CD14-positive monocyte (primary cell): ENCODE measurements around the gene GPR139. TPM values are rescaled to one million over a fixed set of nuclear protein-coding genes. Genes with fewer than 3 reads are reported as not detected.

Experiments used
- DNase-seq, 3 donors: peaks; one replicate each; pipeline ENCODE4 v3.0.0-alpha.2; 2011 to 2022
- H2AFZ ChIP-seq: 2 replicates; pipeline ENCODE4 v1.6.0; 2012; ENCODE audit warnings: mild to moderate bottlenecking, low read depth, low read length, inconsistent platforms; ENCODE audit not compliant: insufficient read depth, poor library complexity, severe bottlenecking
- H3K27ac ChIP-seq, 2 donors: 1 replicate in 1 of 2; 2 replicates in 1 of 2; pipeline ENCODE4 v1.5.1; 2012 to 2013; ENCODE audit warnings: low read length in 2 of 2, control low read depth in 1 of 2, inconsistent platforms in 1 of 2, low read depth in 1 of 2, mild to moderate bottlenecking in 1 of 2
- H3K27me3 ChIP-seq, 2 donors: one replicate each; pipeline versions ENCODE4 v1.6.0 to v1.6.1; 2011 to 2013; ENCODE audit warnings: low read length in 2 of 2; ENCODE audit not compliant: control insufficient read depth in 2 of 2, insufficient read depth in 2 of 2
- H3K36me3 ChIP-seq, 2 donors: replicated peaks in 1 of 2; 1 replicate in 1 of 2; 2 replicates in 1 of 2; pipeline versions ENCODE4 v1.5.1 to v1.6.1; 2012 to 2013; ENCODE audit warnings: low read length in 2 of 2, control low read depth in 1 of 2, inconsistent platforms in 1 of 2, mild to moderate bottlenecking in 1 of 2; ENCODE audit not compliant: insufficient read depth in 2 of 2, control insufficient read depth in 1 of 2
- H3K4me1 ChIP-seq, 2 donors: 1 replicate in 1 of 2; 2 replicates in 1 of 2; pipeline versions ENCODE4 v1.5.1 to v1.6.1; 2012 to 2013; ENCODE audit warnings: low read length in 2 of 2, control low read depth in 1 of 2, inconsistent platforms in 1 of 2, mild to moderate bottlenecking in 1 of 2, moderate library complexity in 1 of 2; ENCODE audit not compliant: insufficient read depth in 2 of 2, control insufficient read depth in 1 of 2
- H3K4me2 ChIP-seq: replicated peaks from 2 replicates; pipeline ENCODE3; 2012; ENCODE audit warnings: low read length, moderate library complexity, mild to moderate bottlenecking; ENCODE audit not compliant: poor library complexity, severe bottlenecking; ENCODE audit errors: extremely low read depth
- H3K4me3 ChIP-seq, 3 experiments: fragments of 200-600 bp in 1 of 3; sonication (generic) in 1 of 3; replicated peaks in 1 of 3; 1 replicate in 2 of 3; 2 replicates in 1 of 3; pipeline ENCODE4 v1.5.1; 2011 to 2013; ENCODE audit warnings: low read length in 3 of 3, mild to moderate bottlenecking in 3 of 3, control low read depth in 2 of 3, low read depth in 2 of 3, inconsistent platforms in 1 of 3, moderate library complexity in 1 of 3
- H3K79me2 ChIP-seq: 2 replicates; pipeline ENCODE4 v1.6.0; 2012; ENCODE audit warnings: mild to moderate bottlenecking, control low read depth, inconsistent platforms, low read length, moderate library complexity; ENCODE audit not compliant: insufficient read depth
- H3K9ac ChIP-seq: 2 replicates; pipeline ENCODE4 v1.6.0; 2017; ENCODE audit warnings: low read length, mild to moderate bottlenecking; ENCODE audit not compliant: insufficient read depth, poor library complexity, severe bottlenecking
- H3K9me3 ChIP-seq, 2 donors: replicated peaks in 1 of 2; 1 replicate in 1 of 2; 2 replicates in 1 of 2; pipeline versions ENCODE4 v1.5.1 to v1.6.1; 2012 to 2013; ENCODE audit warnings: low read length in 2 of 2, control low read depth in 1 of 2; ENCODE audit not compliant: control insufficient read depth in 1 of 2, insufficient read depth in 1 of 2
- H4K20me1 ChIP-seq: 2 replicates; pipeline ENCODE4 v1.6.0; 2012; ENCODE audit warnings: mild to moderate bottlenecking, low read length, control low read depth, moderate library complexity; ENCODE audit not compliant: insufficient read depth
- H3K27ac Mint-ChIP-seq, 7 donors: one replicate each; pipeline ENCODE4 v1.8.0; 2020; ENCODE audit warnings: mild to moderate bottlenecking in 7 of 7, mixed read lengths in 7 of 7, moderate library complexity in 6 of 7, inconsistent platforms in 2 of 7
- H3K27me3 Mint-ChIP-seq, 3 donors: one replicate each; pipeline ENCODE4 v1.8.0; 2021 to 2022; ENCODE audit warnings: low read depth in 3 of 3, mild to moderate bottlenecking in 3 of 3, mixed read lengths in 3 of 3, moderate library complexity in 3 of 3, inconsistent platforms in 1 of 3
- H3K36me3 Mint-ChIP-seq, 2 donors: one replicate each; pipeline ENCODE4 v1.8.0; 2020; ENCODE audit warnings: mixed read lengths in 2 of 2, inconsistent platforms in 1 of 2, mild to moderate bottlenecking in 1 of 2
- H3K4me1 Mint-ChIP-seq: one replicate; pipeline ENCODE4 v1.8.0; 2020; ENCODE audit warnings: mild to moderate bottlenecking, mixed read lengths
- H3K4me3 Mint-ChIP-seq, 2 donors: one replicate each; pipeline ENCODE4 v1.8.0; 2020; ENCODE audit warnings: mild to moderate bottlenecking in 2 of 2, mixed read lengths in 2 of 2, moderate library complexity in 1 of 2
- H3K9me3 Mint-ChIP-seq, 7 donors: one replicate each; pipeline ENCODE4 v1.8.0; 2020 to 2022; ENCODE audit warnings: mixed read lengths in 7 of 7, mild to moderate bottlenecking in 6 of 7, moderate library complexity in 6 of 7, inconsistent platforms in 2 of 7
- CTCF ChIP-seq: fragments of 200-600 bp; IDR thresholded peaks from one replicate; pipeline ENCODE4 v1.8.0; 2022; ENCODE audit warnings: antibody characterized with exemption, mild to moderate bottlenecking
- WGBS: methylation state at CpG from one replicate; pipeline ENCODE4 v1.1.5; 2013; ENCODE audit warnings: missing lambda C conversion rate; ENCODE audit not compliant: insufficient coverage; 5-methylcytosine and 5-hydroxymethylcytosine counted together
- intact Hi-C, 2 donors: fragments of 100-400 bp; cut with micrococcal nuclease; formaldehyde crosslinking; loops; one replicate each; pipeline versions ENCODE4 v1.15.0 to v1.15.1; 2023
- polyA plus RNA-seq, 3 donors: library from polyadenylated mRNA; depleted of rRNA in 1 of 3; unstranded in 2 of 3; stranded (reverse) in 1 of 3; fragments of 300-500 nt in 2 of 3; fragments of >200 nt in 1 of 3; fragmentation: Illumina TruSeq in 2 of 3; gene quantifications; 1 replicate in 2 of 3; 2 replicates in 1 of 3; pipeline ENCODE4 v1.2.3, GENCODE V29; 2012 to 2021

GPR139 gene
- polyA plus RNA-seq, 3 donors: not detected

DNA sequence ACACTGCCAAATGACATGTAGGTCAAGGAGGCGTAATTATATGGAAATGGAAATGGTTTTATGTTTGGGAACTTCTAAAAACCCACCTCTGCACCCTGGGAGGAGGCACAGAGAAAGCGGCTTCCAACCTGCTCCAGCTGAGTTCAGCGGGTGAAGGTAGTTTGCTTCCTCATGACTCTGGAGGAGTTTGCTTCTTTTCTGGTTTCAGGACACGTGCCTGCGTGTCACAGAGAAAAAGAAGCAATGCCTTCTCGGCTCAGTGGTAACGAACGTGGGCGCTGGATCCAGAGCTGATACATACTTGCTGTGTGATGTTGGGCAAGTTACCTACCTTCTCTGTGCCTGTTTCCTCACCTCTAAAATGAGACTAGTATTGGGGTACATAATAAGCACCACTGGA, 22.1 kb downstream of the GPR139 start:
- no peak overlapping the region for H3K27ac Mint-ChIP-seq
- peaks cover 0 to 1% (median 0%) of the 10 kb centered on the region in 7 donors for H3K9me3 Mint-ChIP-seq
- Histone ChIP-seq H3K4me2 (no peak overlapping the region), H3K4me3 (no peak overlapping the region), H3K9ac (no peak overlapping the region), H3K4me1 (no peaks in the 10 kb centered on the region), H2AFZ (no peak overlapping the region), H4K20me1 (no peaks in the 10 kb centered on the region), H3K79me2 (no peaks in the 10 kb centered on the region), H3K27ac (no peak overlapping the region), H3K36me3 (no peaks in the 10 kb centered on the region), H3K9me3 (no peaks in the 10 kb centered on the region), H3K27me3 (no peaks in the 10 kb centered on the region)
- TF ChIP-seq CTCF: no peak
- no peak for DNase-seq
- H3K27me3 Mint-ChIP-seq: peaks cover 2 to 4% (median 2%) of the 10 kb centered on the region in 3 donors
- no peaks in the 10 kb centered on the region for H3K36me3 Mint-ChIP-seq
- intact Hi-C loops: no loop called here
- 100% methylated on average over 1 of the region's 9 CpGs for WGBS
- H3K4me1 Mint-ChIP-seq: no peaks in the 10 kb centered on the region
- H3K4me3 Mint-ChIP-seq: no peak overlapping the region

- H3K79me2 ChIP-seq: no peaks in the 10 kb centered on the region
- H3K4me1 ChIP-seq: no peaks in the 10 kb centered on the region
- H4K20me1 ChIP-seq: no peaks in the 10 kb centered on the region
- intact Hi-C loops: no loop called here
- Mint-ChIP-seq H3K4me3 (no peak overlapping the region), H3K27ac (no peak overlapping the region), H3K27me3 (peaks cover 2 to 4% (median 2%) of the 10 kb centered on the region in 3 donors), H3K36me3 (no peaks in the 10 kb centered on the region), H3K9me3 (peaks cover 0 to 1% (median 0%) of the 10 kb centered on the region in 7 donors), H3K4me1 (no peaks in the 10 kb centered on the region)
- no peak overlapping the region for H3K4me3 ChIP-seq
- no peaks in the 10 kb centered on the region for H3K36me3 ChIP-seq
- DNase-seq: no peak
- H2AFZ ChIP-seq: no peak overlapping the region
- H3K4me2 ChIP-seq: no peak overlapping the region
- TF ChIP-seq CTCF: no peak
- H3K9ac ChIP-seq: no peak overlapping the region
- no peaks in the 10 kb centered on the region for H3K27me3 ChIP-seq
- 87% methylated on average over 4 of the region's 7 CpGs for WGBS
- no peaks in the 10 kb centered on the region for H3K9me3 ChIP-seq
- H3K27ac ChIP-seq: no peak overlapping the region
These were observed 22.5 kb downstream of the GPR139 start for GRCh38 chr16:20051147-20051546.
